GF-D8 (cell line): Measurements from ENCODE around the gene POR.

ENCODE experiments used
- DNase-seq: peaks from one replicate; lab custom pipeline; 2025; lab: John Stamatoyannopoulos, UW

Gene POR

DNA sequence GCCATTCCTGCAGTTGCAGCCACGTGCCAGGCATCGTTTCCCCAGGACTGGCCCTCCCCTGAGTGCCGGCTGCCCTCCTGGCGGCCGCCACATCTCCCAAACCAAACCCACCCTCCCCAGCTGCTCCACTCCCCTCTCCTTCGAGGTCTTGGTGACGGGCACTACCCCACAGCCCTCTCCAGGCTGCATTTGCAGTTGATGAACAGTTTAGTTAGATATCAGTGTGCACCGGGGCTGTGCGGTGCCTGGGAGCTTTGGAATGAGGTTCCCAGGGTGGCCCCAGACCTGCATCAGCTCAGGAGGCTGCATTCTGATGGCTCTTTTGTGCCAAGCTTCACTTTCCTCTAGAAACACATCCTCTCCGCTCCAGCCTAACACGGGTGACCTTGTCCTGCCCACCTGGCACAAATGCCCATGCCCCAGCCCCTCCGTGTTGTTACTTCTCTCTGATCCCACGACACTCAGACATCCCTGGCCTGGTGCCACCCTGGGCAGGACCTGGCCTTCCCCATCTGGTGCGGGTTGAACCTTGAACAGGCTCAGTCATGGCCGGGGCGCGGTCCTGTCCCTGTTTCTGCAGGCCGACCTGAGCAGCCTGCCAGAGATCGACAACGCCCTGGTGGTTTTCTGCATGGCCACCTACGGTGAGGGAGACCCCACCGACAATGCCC, 64.9 kb downstream of the POR start:
- DNase-seq: no peak

DNA sequence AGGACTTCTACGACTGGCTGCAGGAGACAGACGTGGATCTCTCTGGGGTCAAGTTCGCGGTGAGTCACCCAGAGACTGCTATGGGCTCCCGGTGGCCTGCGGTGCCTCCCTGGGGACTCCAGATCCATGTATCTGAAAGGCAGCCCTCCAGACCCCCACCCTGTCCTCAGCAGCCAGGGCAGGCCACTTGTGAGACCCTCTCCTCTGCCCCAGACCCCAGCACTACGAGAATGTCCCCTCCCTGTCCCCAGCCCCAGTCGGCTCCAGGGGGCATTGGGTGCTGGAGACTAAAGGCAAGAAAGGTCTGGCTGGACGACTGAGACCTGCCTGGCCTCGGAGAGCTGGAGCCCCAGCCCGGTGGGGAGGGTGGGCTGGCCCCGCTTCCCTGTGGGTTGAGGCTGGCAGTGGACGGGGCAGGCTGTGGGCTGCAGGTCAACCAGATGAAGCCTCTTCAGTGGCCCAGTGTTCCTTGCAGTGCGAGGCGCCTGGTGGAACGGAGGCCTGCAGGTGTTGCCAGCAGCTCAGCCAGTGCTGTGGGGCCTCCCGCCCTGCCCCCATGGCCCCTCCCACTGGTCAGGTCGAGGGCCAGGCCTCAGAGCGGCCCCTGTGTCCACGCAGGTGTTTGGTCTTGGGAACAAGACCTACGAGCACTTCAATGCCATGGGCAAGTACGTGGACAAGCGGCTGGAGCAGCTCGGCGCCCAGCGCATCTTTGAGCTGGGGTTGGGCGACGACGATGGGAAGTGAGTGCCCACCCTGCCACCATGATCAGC, 65.7 kb downstream of the POR start:
- no peak for DNase-seq

DNA sequence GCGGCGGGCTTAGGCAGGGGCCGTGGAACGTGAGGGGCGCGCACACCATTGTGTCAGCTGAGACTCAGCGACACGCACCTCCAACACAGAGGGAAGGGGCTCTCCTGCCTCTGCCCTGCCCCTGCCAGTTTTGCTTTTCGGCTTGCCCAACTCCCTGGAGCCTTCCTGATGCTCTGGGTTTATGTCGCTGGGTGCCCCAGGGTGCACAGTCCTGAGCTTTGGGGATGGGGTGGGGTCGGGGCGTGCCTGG, 66.2 kb downstream of the POR start:
- no peak for DNase-seq

DNA sequence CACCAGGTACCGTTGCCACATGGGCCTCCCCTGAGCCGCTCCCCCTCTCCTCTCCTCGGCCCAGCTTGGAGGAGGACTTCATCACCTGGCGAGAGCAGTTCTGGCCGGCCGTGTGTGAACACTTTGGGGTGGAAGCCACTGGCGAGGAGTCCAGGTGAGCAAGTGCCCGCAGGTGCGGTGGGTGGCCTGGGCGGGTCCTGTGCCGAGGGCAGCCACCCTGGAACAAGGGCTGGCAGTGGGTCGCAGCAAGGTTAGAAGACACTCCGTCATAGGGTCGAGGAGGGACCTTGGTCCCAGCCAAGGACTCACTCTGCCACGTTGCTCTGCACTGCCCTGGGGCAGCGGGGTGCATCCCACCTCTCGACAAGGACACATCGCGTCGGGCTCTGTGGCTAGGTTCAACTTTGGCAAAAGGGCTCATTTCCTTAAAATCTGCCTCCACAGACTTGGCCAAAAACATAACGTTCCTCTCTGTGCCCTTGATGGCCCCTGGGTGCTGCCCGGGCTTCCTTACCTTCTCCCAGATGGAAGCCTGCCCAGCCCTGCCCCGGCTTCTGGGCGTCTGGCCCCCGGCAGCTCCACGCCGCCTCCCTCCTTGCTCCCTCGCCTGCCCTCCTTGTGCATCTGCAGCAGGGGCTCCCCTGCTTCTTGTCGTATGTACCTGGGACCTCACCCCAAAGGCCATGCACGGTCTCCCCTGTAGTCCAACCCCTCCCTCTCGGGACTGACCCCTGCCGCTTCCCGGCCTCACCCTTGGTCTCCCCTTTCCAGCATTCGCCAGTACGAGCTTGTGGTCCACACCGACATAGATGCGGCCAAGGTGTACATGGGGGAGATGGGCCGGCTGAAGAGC, 66.7 kb downstream of the POR start:
- no peak for DNase-seq

DNA sequence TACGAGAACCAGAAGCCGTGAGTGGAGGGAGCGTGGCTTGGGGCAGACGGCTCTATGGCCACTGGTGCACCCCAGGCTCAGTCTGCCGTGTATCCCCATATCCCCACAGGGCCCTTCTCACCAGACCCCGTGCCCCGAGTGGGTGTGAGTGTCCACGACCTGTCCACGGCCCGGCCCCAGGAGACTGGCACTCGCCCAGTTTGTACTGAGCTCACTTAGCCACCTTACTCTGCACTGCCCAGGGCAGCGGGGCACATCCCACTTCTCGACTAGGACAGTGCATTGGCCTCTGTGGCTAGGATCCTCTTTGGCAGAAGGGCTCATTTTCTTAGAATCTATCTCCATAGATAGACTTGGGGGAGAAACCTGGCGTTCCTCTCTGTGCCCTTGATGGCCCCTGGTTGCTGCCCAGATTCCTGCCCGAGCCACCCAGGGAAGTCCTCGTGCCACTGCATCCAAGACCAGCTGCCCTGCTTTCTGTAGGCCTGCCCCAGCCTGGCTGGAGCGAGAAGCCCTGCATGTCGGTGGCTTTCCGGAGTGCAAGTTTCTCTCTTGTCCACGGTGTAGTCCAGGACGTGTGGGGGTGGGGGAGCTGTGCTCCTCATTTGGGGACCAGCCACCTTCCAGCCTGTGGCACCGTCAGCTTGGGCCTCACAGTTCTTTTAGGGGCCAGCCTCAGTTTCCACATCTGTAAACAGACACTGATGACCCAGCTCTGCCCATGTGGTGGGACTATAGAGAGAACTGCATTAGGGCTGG, 67.5 kb downstream of the POR start:
- DNase-seq: no peak

DNA sequence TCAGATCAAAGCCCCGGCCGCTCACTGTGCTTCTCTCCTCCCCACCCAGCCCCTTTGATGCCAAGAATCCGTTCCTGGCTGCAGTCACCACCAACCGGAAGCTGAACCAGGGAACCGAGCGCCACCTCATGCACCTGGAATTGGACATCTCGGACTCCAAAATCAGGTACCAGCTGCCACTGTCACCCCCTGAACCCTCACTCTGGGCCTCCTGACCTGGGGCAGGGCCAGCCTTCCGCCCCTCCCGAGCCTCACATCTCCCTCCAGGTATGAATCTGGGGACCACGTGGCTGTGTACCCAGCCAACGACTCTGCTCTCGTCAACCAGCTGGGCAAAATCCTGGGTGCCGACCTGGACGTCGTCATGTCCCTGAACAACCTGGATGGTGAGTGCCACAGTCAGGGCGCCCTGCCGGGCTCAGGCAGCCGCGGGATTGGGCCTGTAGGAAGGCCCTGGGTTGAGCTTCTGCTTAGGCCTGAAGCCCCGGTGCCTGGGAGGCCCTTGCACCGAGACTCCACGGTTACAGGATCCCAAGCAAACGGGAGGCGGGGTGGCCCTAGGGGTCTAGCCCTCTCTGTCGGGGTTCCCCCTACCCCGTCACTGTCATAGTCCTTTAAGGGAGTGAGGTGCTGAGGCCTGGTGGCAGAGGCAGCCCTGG, 68.6 kb downstream of the POR start:
- DNase-seq: no peak

DNA sequence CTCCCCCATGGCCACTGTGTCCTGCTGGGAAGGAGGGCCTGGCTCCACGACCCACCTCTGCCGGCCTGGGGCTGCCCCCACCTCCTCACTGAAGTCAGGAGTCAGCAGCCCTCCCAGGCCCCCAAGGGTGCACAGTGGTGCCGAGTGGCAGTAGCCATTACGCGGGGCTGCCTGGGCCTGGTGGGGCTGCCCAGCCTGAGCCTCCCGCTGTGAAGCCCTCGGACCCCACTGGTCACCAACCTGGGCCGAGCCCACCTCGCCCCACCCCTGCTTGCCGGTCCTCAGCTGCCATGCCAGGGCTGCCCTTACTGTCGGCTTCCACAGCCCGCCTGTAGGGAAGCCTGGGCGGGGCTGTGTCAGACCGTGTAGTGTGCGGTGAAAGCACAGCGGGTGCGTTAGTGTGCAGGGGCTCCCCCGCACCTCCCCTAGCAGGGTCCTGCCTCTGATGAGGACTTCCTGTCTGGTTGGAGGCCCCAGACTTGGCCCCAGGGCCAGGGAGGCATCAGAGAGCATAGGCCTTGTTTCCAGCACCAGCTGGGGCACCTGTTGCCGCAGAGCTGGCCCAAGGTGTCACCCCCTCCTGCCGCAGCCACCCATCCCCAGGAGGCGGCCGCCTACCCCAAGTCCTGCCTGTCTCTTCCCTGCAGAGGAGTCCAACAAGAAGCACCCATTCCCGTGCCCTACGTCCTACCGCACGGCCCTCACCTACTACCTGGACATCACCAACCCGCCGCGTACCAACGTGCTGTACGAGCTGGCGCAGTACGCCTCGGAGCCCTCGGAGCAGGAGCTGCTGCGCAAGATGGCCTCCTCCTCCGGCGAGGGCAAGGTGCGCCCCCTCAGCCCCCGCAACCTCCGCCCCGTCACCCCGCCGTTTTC, 69.4 kb downstream of the POR start:
- DNase-seq: no peak

DNA sequence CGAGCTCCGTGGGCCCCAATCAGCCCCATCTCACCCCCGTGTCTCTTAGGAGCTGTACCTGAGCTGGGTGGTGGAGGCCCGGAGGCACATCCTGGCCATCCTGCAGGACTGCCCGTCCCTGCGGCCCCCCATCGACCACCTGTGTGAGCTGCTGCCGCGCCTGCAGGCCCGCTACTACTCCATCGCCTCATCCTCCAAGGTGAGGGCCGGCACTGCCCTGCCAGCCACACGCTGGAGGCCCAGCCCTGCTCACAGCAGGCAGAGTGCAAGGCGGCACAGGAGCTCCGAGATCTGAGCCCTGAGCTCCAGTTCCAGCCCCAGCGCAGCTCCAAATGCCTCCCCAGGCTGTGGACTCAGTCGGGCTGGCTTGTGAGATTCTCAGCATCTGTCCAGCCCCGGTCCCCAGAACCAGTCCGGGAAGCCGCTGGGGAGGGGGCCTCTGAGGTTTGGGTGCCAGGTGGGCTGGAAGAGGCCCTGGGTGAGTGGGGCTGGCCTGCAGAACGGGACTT, 70.1 kb downstream of the POR start:
- DNase-seq: no peak

DNA sequence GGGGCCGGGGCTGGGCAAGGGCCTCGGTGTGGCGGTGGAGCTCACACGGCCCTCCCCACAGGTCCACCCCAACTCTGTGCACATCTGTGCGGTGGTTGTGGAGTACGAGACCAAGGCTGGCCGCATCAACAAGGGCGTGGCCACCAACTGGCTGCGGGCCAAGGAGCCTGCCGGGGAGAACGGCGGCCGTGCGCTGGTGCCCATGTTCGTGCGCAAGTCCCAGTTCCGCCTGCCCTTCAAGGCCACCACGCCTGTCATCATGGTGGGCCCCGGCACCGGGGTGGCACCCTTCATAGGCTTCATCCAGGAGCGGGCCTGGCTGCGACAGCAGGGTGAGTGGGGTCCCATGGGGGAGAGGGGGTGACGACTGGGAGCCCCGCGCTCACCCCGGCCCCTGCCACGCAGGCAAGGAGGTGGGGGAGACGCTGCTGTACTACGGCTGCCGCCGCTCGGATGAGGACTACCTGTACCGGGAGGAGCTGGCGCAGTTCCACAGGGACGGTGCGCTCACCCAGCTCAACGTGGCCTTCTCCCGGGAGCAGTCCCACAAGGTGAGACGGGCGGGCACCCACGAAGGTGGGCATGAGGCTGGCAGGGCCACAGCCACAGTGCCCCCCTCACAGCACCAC, 70.7 kb downstream of the POR start:
- DNase-seq: no peak

DNA sequence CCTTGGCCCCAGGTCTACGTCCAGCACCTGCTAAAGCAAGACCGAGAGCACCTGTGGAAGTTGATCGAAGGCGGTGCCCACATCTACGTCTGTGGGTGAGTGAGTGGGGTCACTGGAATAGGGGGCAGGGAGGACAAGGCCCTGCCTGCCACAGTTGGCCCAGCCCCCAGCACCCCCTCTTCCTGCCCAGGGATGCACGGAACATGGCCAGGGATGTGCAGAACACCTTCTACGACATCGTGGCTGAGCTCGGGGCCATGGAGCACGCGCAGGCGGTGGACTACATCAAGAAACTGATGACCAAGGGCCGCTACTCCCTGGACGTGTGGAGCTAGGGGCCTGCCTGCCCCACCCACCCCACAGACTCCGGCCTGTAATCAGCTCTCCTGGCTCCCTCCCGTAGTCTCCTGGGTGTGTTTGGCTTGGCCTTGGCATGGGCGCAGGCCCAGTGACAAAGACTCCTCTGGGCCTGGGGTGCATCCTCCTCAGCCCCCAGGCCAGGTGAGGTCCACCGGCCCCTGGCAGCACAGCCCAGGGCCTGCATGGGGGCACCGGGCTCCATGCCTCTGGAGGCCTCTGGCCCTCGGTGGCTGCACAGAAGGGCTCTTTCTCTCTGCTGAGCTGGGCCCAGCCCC, 71.3 kb downstream of the POR start:
- DNase-seq: no peak

DNA sequence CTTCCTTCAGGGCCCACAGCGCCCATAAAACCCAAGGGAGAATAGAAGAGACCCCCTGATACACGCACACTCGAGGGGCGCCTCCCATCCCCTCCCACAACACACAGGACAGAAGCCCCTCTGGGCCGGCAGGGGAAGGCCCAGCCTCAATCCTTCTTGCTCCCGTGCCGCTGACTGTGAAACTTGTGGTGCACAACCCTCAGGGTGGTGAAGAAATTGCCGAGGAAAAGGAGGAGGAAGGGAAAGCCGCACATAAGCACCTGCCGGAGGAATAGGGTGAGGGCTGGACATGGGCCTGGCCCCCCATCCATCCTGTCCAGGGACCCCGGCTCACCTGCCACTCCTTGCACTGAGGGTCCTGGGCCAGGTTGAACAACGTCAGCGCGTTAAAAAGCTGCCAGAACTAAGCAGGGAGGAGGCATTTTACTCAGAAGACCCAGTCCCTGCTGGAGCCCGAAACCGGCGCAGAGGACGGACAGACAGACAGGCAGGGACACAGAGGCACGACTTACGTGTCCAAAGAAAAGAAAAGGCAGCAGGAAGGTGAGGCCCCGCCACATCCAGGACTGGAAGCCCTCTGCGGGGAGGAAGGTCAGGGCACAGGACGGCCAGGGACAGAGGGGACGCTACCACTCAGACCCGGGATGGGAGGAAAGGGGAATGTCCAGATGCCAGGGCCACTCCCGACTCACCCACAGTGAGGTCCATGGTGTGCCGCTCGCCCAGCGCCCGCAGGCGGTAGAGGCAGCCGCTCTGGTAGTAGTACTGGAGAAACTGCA, 72.3 kb downstream of the POR start:
- DNase-seq: no peak

DNA sequence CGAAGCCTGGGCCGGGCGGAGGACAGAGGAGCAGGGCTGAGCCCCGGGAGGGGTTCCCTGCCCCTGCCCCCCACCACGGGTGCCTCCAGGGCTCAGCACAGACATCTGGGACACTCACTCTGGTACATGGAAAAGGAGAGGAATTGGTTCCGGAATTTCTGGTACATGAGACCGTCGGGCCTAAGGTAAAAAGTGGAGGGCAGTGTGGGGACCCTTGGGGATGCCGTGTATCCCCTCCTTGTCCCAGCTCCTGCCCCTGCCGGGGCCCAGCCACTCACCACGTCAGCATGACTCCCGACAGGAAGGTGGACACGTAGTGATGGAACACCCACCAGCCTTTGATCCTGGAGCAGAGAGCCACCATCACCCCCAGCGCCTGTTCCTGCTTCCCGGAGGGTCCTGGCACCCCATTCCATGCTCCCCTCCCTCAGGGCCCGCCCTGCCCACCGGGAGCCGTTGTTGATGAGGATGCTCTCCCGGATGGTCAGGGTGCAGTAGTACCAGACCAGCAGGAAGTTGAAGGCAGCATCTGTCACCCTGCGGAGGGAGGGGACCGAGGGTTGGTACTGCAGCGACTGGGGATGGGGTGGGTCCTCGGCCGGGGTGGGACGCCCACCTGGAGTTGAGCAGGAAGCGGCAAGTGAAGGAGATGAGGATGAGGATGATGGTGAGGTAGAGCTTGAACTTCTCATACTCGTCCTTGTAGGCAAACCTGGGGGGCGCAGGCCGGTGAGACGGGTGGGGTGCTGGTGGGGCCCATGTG, 73.0 kb downstream of the POR start:
- no peak for DNase-seq

DNA sequence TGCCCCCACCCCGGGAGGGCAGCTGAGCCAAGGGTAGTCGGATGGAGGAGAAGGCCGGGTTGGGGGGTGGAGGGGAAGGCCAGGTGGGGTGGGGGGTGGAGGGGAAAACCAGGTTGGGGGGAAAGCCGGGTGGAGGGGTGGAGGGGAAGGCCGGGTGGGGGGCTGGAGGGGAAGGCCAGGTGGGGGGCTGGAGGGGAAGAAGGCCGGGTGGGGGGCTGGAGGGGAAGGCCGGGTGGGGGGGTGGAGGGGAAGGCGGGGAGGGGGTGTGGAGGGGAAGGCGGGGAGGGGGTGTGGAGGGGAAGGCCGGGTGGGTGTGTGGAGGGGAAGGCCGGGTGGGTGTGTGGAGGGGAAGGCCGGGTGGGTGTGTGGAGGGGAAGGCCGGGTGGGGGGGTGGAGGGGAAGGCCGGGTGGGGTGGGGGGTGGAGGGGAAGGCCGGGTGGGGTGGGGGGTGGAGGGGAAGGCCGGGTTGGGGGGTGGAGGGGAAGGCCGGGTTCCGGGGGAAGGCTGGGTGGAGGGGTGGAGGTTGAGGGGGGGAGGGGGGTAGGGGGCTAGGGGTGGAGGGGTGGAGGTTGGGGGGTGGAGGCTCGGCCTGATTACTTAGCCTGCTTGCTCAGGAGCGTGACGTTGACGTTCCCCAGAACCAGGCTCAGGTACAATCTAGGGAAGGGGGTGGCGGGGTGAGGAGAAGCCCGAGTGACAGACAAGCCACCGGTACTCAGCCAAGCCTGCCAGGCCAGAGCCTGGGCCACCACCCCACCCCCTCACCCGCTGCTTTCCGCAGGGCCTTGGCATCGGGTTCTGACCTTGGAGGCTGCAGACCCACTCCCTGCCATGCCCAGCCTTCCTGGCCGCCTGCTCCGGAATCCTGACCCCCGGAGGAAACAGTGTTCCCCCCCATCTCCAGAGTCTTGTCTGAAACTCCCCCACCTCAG, 73.9 kb downstream of the POR start:
- no peak for DNase-seq

DNA sequence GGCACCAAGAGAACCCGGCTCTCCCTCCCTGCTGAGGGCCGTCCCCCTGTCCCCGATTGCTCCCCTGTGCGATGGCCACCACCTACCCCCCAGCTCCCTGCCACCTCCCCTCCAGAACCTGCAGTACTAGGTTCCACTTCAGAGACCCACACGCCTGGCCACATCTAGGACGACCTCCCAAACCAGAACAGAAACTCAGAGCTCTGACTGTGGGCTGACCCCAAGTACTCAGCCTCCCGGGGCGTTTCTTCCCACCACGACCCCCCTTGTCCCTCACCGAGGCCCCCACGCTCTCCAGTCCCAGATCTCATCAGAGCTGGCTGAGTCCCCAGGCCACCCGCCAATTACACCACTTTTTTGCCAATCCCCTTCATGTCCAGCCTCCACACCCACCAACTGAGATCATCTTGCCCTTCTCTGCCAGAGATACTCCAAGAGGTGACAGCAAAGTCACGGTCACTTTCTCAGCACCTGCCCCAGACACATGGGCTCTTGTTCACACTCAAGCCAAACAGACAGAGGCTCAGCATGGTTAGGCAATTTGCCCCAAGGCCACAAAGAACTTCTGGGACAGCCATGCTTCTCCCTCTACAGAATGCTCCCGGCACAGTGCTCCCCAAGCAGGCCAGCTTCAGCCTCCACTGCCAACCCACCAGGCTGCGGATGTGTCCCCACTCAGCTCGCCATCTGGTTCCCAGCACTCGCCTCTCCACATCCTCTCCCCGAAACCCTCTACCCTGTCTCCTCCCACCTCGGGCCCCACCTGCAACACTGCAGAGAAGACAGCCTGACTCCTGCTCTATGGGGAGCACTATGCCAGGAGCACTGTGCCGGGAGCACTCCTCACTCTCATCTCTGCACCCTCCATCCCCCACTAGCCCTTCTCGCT, 74.8 kb downstream of the POR start:
- DNase-seq: no peak

DNA sequence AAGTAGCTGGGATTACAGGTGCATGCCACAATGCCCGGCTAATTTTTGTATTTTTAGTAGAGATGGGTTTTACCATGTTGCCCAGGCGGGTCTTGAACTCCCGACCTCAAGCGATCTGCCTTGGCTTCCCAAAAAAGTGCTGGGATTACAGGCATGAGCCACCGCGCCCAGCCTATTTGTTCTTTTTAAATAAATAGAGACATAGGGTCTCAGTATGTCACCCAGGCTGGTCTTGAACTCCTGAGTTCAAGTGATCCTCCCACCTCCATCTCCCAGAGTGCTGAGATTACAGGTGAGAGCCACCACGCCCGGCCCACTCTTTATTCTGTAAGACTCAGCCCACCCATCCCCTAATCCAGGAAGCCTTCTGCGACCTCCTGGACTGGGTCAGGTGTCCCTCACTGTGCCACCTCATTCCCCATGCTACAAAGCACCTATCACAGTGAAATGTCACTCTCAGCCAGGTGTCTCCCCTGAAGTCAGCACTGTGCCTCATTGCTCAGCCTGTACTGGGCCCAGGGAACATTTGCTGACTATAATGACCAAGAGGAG, 76.7 kb downstream of the POR start:
- no peak for DNase-seq
